ENCODE data around the gene BPIFB4.

DNA sequence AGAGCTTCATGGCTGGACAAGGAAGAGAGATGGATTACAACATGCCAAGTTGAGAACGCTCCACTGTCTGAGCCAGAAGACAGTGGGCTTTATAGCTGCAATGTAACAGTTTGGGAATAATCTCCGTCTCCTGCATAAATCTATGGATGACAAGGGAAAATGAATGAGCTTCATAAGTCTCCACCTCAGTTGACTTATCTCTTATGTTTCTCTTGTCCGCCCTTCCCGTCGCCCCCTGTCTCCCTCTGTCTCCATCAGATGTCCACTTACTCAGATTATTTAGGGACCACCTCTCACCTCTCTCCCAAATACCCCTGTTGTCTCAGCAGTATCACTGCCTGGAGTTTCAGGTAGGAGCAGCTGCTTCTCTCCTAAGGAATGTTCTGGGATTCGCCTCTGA is 74.8 kb downstream of the BPIFB4 start:
- TF ChIP-seq, protein P1, sequence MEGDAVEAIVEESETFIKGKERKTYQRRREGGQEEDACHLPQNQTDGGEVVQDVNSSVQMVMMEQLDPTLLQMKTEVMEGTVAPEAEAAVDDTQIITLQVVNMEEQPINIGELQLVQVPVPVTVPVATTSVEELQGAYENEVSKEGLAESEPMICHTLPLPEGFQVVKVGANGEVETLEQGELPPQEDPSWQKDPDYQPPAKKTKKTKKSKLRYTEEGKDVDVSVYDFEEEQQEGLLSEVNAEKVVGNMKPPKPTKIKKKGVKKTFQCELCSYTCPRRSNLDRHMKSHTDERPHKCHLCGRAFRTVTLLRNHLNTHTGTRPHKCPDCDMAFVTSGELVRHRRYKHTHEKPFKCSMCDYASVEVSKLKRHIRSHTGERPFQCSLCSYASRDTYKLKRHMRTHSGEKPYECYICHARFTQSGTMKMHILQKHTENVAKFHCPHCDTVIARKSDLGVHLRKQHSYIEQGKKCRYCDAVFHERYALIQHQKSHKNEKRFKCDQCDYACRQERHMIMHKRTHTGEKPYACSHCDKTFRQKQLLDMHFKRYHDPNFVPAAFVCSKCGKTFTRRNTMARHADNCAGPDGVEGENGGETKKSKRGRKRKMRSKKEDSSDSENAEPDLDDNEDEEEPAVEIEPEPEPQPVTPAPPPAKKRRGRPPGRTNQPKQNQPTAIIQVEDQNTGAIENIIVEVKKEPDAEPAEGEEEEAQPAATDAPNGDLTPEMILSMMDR (IDR thresholded peaks at IDR 0.05), result no peak
- no peak for TF ChIP-seq POLR2A (IDR thresholded peaks at IDR 0.05)

Data from heart left ventricle (tissue), 13 donors.